GM21367 (cell line): ENCODE results near the gene P2RY14.

Experiments
- ATAC-seq: cut with Tn5 transposase; IDR thresholded peaks from one replicate; pipeline ENCODE4 v1.9.1; 2021; ENCODE audit not compliant: unreplicated experiment

P2RY14 gene

DNA sequence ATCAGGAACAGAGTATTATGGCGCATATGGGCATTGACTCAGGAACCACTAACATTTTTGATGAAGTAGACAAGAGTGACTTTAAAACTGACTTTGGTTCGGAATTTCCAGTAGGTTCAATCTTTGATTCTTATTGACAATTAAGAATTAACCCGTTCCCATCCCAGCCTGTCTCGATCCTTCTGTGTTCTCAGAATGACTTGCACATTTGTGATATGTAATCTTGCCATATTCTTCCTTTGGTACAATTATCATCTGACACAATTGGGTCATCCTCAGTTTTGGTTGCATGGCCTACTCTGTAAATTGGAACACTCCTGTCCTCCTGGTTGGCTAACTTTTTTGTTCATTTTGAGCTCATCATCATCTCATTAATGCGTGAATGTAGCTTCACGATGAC is 85.8 kb downstream of the P2RY14 start:
- ATAC-seq = no peak

DNA sequence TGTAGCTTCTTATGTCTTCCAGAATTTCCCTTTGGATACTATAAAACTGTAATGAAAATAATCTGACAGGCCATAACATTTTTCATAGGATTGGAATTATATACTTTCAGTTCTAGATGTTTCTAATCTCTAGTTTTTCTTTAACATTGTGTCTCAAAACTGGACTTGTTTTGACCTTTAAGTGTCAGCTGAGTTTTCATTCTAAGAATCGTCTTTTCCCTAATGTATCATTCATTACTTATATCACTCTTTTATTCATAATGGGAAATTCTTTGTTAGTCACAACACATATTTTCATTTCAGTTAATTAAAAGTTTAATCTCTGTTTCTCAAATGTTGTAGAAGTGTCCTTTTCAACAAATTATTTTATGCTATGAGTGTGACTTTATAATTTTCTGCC is 87.2 kb downstream of the P2RY14 start:
- no peak for ATAC-seq

DNA sequence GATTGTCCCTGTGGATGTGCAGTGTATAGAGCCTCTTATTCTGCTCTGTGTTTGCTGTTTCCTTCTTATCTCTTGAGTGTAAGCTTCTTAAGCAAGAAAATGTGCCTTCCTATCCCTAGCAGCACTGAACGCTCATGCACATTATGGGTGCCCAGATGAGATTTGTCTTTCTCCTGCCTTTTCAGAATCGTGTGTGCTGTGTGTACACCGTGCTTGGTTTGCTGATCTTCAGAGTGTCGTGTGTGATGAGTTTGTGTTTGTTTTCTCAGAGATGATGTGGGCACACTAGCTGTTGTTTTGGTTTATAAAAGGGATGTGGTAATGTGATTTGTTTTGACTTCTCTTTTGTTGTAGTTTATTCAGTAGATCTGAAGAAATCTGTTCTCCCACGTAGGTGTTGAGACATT is 95.1 kb downstream of the P2RY14 start:
- no peak for ATAC-seq

DNA sequence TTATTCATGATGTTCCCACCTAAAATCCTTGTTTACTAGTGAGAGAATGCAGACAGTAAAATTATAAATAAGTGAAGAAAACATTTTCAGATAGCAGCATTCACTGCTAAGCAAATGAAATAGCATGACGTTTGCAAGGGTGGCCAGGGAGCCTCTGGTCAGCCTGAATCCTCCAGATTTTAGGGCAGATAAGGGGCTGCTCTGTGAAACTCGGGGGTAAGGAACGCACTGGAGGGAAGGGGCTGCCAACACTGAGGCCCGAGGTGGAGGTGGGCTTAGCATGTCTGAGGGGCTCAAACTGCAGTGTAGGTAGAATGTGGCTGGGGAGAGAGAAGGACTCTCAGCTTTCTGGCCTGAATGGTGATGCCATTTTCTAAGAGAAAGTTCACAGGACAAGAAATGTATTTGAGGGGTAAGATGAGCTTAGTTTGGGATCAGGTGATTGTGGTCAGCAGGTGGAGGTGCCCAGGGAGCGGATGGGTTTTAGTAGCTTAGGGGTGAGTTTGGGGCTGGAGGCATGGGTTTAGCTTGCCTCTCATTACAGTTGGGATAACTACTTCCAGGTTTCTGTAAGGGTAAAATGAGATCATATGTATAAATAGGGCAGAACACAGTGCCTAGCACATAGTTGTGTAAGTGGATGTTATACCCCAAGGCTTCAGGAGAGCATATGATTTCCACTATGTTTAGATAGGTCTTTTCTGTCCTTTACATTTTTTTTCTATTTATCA is 95.8 kb downstream of the P2RY14 start:
- ATAC-seq = no peak

DNA sequence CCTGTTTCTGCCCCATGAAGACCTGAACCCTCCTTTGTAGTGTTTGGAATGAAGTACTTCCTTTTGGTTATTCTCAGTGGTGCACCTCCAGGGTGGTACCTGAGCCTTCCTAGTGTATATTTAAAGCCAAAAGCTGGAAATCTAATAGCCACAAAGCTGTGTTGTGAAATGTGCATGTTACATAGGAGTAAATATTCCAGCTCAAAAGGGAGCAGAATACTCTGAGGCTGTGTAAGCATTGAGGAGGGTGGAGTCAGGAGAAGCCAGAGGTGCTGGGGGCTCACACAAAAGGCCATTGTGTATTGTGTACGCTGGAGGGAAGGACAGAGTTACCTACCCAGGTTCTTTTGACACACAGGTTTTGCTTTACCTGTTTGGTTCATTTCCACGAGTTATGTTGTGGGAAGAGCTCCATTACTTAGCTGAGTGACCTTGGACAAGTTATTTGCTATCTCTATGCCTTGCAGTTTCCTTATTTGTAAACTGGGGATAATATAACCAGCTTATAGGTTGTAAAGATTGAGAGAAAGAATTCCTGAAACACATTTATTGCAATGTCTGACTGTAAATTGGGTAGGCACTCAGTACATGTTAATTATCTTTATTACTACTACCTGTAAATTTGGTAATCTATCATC is 100.0 kb downstream of the P2RY14 start:
- no peak for ATAC-seq

DNA sequence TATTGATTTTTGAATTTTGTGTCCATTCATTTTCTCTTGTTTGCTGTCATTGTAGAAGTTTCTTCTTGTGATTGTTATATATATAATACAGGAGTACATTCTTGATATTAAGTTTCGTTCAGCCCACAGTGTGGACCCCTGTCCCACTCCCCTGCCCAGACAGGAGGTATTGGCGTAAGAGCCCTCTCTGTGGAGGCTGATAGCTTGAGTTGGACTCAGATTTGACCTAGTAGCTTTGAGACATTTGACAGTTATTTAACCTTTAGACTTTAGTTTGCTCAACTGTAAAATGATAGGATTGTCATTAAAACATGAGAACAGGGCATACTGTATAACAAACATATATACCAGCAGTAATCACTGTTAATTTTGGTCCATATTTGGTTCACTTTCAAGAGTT is 102.4 kb downstream of the P2RY14 start:
- no peak for ATAC-seq

DNA sequence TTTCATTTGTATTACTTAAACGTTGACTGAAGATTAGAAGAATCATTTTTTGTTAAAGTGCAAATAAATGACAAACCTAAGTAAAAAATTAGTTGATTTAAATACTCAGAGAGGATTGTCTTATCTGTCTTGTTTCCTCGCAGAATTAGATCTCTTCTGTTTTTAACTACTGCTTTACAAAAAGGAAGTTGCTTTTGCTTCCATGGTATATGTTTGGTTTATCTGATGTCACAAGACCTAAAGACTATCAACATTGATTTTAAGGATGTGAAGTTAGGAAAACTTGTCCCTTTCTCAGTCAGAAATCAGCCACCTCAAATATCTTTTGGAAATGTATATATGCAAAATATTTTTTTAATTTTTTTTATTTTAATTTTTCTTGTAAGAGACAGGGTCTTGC is 104.0 kb downstream of the P2RY14 start:
- ATAC-seq = no peak

DNA sequence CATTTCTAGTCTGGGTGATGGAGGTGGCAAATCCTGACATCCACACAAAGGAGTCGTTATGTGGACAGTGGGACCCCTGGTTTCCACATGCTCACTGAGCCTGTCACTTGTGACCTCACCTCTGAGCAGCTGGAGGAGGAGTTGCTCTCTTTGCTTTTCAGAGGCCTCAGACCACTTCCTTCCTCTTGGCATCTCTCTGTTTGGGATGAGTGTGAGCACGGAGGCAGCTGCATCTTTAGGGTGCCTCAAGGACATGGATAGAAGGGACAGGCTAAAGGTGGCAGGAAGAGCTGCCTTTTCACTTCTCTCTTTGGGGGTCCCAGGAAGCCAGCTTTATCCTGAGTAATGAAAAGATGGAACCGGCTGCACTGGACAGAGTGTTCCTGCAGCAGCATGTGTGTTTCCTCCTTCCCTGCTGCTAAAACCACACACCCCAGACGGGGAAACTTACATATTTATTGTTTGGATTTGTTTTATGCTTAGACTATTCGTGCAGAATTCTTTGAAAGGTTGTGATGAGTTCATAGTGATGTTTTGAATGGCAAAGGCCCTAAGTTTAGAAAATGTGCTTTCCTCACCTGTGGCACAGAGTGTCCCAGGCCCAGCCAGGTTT is 107.1 kb downstream of the P2RY14 start:
- peak; percentile 63 for ATAC-seq

DNA sequence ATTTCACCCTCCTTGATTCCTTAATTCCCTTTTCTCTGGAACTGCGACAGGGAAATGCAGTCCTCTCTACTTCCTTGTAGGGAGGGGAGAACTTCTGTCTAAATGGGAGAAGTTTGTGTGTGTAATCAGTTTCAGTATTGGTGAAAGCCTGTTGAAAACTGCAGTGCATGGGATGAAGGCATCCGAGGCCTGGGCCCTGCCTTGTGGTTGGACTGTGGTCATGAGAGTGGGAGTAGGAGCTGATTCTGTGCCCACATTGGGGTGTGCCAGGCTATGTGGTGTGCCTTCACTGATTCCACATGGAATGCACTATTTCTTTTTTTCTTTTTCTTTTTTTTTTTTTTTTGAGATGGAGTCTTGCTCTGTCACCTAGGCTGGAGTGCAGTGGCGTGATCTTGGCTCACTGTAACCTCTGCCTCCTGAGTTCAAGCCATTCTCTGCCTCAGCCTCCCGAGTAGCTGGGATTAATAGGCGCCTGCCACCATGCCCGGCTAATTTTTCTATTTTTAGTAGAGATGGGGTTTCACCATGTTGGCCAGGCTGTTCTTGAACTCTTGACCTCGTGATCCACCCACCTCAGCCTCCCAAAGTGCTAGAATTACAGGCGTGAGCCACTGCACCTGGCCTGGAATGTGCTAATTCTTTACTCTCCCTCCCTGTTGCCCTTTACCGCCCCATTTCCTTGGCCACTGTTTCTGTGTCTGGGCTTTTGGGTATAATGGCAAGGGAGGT is 108.2 kb downstream of the P2RY14 start:
- ATAC-seq = peak; percentile 23

DNA sequence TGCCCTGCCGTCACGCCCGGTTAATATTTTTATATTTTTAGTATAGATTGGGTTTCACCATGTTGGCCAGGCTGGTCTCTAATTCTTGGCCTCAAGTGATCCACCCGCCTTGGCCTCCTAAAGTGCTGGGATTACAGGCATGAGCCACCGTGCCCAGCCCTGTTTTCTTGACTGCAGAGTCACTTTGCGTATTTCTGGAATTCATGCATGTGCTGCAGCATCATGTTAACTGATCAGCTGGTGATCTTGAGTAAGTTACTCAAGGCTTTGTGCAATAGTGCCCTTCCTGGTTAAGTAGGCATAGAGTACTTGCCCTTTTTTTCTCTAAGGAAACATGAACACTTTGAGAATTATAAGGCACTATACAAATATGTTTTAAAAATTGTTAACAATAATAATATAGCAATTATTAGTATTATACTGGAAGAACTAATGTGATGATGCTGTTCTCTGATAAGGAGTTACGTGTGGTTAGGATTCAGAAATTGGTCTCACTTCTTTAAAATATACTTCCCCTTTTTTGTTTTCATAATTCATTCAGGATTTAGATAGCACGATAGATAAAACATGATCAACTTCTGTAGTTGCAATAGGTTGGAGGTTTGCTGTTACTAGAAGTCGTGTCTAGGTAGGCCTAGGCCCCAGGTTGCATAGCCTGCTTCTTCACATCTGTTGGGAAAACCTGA is 108.9 kb downstream of the P2RY14 start:
- peak; percentile 38 for ATAC-seq

DNA sequence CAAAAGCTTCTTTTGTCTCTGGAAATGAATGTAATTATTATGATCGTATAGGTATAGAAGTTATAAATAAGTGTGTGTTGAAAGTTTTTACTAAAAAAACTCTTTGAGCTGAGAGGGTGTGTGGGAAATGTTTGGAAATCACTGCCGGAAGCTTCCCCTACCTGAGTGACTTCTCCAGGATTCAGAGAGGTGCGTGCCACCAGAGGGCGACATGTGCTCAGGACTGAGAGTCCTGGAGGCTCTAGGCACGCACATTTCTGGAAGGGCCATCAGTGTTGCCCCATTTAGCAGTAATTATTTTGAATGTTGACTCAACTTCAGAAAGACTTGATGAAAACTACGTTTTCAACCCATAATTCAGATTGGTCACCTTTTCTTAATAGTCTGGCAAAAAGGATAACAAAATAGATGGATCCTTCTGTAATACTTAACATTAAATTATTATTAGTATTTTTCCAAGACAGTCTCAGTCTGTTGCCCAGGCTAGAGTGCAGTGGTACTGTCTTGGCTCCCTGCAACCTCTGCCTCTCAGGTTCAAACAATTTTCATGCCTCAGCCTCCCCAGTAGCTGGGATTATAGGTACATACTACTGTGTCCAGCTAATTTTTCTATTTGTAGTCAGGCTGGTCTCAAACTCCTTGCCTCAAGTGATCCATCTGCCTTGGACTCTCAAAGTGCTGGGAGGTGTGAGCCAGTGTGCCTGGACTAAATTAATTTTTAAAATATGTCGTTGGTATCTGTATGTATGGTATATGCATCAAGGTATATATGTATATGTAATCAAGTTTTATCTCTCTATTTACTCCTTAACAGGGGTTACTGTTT is 109.9 kb downstream of the P2RY14 start:
- peak; percentile 42 for ATAC-seq

DNA sequence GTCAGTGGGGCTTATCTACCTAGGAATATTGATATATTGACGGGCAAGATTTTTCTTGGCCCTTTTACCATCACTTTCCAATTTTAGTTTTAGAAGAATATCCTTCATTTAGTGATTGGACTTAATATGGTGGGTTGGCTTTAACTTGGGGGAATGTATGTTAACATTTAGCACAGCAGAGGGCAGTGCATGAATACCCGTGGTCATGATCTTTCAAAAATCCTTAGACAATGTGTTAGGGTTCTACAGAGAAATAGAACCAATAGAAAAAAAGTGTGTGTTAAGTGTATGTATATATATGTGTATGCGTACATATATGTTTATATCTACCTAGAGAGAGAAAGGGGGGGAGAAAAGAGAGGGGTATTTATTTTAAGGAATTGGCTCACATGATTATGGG is 112.2 kb downstream of the P2RY14 start:
- ATAC-seq = no peak

DNA sequence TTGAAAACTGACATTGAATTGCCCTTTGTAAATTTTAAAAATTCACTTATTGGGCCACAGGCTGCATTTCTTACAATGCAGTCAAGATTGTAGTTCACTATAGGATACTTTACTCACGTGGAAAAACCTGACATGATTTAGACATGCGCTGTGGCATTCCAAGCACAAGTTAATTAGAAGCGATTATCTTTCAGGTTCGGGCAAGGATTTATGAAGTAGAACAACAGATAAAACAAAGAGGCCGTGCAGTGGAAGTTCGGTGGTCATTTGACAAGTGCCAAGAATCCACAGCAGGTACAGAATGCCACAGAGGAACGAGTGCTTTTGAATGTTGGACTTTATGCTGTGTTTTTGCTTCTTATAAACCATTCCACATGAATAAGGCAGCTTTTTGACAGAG is 113.1 kb downstream of the P2RY14 start:
- ATAC-seq = no peak
